Body of pancreas (tissue), 4 donors: Measurements from ENCODE around the gene ABHD16A. TPM values are rescaled to one million over a fixed set of nuclear protein-coding genes. Genes with fewer than 3 reads are reported as not detected.

Experiments used
- ATAC-seq: fragments of 150-250 bp; one replicate; pipeline ENCODE4 v1.9.1; 2016
- DNase-seq, 4 donors: peaks; one replicate each; pipeline ENCODE4 v3.0.0-alpha.2; 2019
- H3K27ac ChIP-seq, 4 donors: fragments of 200-600 bp; sonication (generic); 1 replicate in 3 of 4; 2 replicates in 1 of 4; pipeline versions ENCODE4 v1.5.1 to v1.6.1; 2016 to 2019; ENCODE audit warnings: mild to moderate bottlenecking in 1 of 4, mixed read lengths in 1 of 4, moderate library complexity in 1 of 4
- H3K27me3 ChIP-seq, 2 donors: fragments of 200-600 bp; sonication (generic); one replicate each; pipeline ENCODE4 v1.6.0; 2016; ENCODE audit warnings: mild to moderate bottlenecking in 1 of 2
- H3K36me3 ChIP-seq, 2 donors: fragments of 200-600 bp; sonication (generic); replicated peaks in 1 of 2; 2 replicates each; pipeline ENCODE4 v1.5.1; 2016; ENCODE audit warnings: low read depth in 2 of 2; ENCODE audit not compliant: insufficient read depth in 1 of 2
- H3K4me1 ChIP-seq: fragments of 200-600 bp; sonication (generic); one replicate; pipeline ENCODE4 v1.6.0; 2016
- H3K4me3 ChIP-seq, 2 donors: fragments of 200-600 bp; sonication (generic); 1 replicate in 1 of 2; 2 replicates in 1 of 2; pipeline ENCODE4 v1.5.1; 2016 to 2019
- H3K9me3 ChIP-seq, 3 donors: fragments of 200-600 bp; sonication (generic); 1 replicate in 2 of 3; 2 replicates in 1 of 3; pipeline ENCODE4 v1.5.1; 2016
- POLR2A ChIP-seq, 3 donors: fragments of 450-650 bp; IDR thresholded peaks; one replicate each; pipeline ENCODE4 v1.6.1; 2016; ENCODE audit warnings: antibody characterized with exemption in 3 of 3, mild to moderate bottlenecking in 2 of 3
- WGBS, 2 donors: methylation state at CpG; one replicate each; pipeline ENCODE4 v1.1.5; 2017; 5-methylcytosine and 5-hydroxymethylcytosine counted together
- intact Hi-C: fragments of 100-400 bp; cut with DNase I; formaldehyde crosslinking; loops from one replicate; pipeline ENCODE4 v1.15.1; 2023
- total RNA-seq, 2 donors: library from RNA; depleted of rRNA; stranded (reverse); fragments of >200 nt; gene quantifications; one replicate each; pipeline ENCODE4 v1.1.0, GENCODE V29; 2016
- TF ChIP-seq, protein P1 (sequence below), 7 experiments: fragments of 450-650 bp in 4 of 7; fragments of 200-600 bp in 3 of 7; sonication (generic) in 3 of 7; IDR thresholded peaks; one replicate each; pipeline ENCODE4 v1.5.1; 2016 to 2019; ENCODE audit warnings: antibody characterized with exemption in 7 of 7

The ABHD16A gene
- total RNA-seq, 2 donors from 2014 or later: 24.7 to 38.1 TPM

DNA sequence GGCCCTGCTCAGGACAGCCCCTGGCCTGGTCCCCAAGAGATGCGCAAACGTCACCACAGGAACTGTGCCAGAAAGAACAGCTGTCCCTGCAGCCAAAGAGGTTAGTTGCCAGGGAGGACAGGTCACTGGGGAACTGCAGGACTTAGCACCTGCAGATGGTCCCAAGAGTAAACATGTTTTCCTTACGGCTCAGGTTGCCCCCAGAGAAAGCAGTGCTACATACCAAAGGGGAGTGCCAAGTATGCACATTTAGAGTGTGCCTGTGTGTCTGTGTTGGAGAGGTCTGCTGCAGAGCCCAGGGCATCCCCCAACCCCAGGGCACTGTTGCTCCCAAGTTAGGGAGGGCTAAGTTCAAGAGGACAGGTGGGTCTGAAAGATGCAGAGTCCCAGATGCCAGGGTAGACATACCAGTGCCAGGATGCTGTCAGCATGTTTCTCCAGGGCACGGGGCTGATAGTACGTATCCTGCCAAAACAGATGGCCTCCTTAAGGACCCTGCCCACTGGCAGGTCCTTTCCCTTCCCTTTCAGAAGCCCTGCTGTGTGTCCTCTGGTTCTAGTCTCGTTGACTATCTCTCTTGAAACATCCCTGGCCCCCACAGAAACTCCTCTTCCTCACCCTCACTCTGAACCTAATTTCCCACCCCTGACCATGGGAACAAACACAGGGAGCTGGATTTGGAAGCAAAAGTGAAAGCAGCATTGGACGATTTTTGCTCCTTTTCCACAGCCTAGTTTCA lies 1.3 kb downstream of the ABHD16A start:
- peak in 3 of 4 donors; percentile 39 to 46 (median 44) for DNase-seq
- TF ChIP-seq POLR2A (IDR thresholded peaks at IDR 0.05): no peak
- TF ChIP-seq, protein P1, sequence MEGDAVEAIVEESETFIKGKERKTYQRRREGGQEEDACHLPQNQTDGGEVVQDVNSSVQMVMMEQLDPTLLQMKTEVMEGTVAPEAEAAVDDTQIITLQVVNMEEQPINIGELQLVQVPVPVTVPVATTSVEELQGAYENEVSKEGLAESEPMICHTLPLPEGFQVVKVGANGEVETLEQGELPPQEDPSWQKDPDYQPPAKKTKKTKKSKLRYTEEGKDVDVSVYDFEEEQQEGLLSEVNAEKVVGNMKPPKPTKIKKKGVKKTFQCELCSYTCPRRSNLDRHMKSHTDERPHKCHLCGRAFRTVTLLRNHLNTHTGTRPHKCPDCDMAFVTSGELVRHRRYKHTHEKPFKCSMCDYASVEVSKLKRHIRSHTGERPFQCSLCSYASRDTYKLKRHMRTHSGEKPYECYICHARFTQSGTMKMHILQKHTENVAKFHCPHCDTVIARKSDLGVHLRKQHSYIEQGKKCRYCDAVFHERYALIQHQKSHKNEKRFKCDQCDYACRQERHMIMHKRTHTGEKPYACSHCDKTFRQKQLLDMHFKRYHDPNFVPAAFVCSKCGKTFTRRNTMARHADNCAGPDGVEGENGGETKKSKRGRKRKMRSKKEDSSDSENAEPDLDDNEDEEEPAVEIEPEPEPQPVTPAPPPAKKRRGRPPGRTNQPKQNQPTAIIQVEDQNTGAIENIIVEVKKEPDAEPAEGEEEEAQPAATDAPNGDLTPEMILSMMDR (IDR thresholded peaks at IDR 0.05): no peak
- no peaks in the 10 kb centered on the region for H3K9me3 ChIP-seq
- H3K4me1 ChIP-seq: peaks cover 23% of the 10 kb centered on the region
- H3K4me3 ChIP-seq: peak overlapping the region in 1 of 2 donors; percentile 40
- no peaks in the 10 kb centered on the region for H3K27me3 ChIP-seq
- ATAC-seq: no peak
- peaks cover 0 to under 1% of the 10 kb centered on the region in 2 donors for H3K36me3 ChIP-seq
- WGBS, 2 donors: 14 to 24% methylated on average over 4 to 7 of the region's 7 CpGs
- intact Hi-C loops: no loop called here
- H3K27ac ChIP-seq: peak overlapping the region in 3 of 4 donors; percentile 90 to 97 (median 95)

DNA sequence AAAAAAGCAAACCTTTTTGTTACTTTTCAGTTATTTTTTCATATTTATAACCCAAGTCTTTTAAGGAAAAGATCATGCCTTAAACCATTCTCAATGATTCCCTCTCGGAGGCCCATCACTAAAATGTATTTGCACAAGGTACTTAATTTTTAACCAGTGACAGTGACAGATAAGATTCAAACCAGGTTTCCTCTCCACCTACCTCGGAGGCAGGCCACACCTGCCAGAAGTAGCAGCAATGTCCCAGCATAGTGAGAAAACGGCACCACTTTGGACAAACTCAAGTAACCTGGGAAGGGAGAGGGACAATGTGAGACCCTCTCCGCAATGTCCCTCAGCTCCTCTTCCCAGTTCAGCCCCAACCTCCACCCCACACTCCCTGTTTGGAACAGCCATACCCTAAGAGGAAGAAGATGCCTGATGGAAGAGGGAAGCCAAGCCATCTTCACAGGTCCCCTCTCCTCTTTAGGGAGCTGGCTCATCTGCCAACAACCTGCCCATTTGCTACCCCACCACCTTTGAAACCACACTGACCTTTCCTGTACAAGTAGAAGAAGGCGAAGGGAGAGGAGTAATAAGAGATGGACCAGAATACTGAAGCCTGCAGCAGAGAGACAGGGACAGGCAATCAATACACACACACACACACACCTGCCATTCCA lies 2.3 kb downstream of the ABHD16A start:
- Histone ChIP-seq H3K4me1 (peaks cover 23% of the 10 kb centered on the region), H3K9me3 (no peaks in the 10 kb centered on the region), H3K27ac (no peak overlapping the region), H3K27me3 (no peaks in the 10 kb centered on the region), H3K4me3 (no peak overlapping the region), H3K36me3 (peaks cover 0 to 2% of the 10 kb centered on the region in 2 donors)
- intact Hi-C loops: no loop called here
- ATAC-seq (no peak), DNase-seq (no peak)
- TF ChIP-seq POLR2A (IDR thresholded peaks at IDR 0.05): no peak
- TF ChIP-seq, protein P1 (IDR thresholded peaks at IDR 0.05): no peak
- WGBS, 2 donors: 47% methylated on average over 5 of the region's 5 CpGs

DNA sequence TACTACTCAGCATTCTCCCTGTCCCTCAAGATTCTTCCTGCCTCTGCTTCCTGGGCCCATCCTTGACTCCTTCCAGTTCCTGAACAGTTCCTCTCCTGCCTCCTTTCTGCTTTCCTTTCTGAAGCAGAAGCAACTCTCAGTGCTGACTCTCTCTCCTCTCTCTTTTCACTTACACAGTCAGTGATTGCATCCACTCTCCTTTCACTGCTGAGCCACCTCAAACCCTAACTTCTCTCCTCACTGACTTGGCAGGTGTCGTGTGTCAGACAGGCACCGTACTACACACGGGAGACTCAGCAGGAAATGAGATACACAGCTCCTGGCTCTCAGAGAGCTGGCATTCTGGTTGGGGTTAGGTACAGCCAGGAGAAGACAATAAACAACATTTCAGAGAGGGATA lies 5.6 kb downstream of the ABHD16A start:
- Histone ChIP-seq H3K27ac (no peak overlapping the region), H3K4me3 (no peak overlapping the region), H3K4me1 (peaks cover 17% of the 10 kb centered on the region), H3K27me3 (no peaks in the 10 kb centered on the region), H3K9me3 (no peaks in the 10 kb centered on the region), H3K36me3 (peaks cover 0 to 2% of the 10 kb centered on the region in 2 donors)
- TF ChIP-seq, protein P1 (IDR thresholded peaks at IDR 0.05): no peak
- no peak for TF ChIP-seq POLR2A (IDR thresholded peaks at IDR 0.05)
- WGBS, 2 donors: 50 to 61% methylated on average over 3 of the region's 3 CpGs
- ATAC-seq: no peak
- no peak for DNase-seq
- intact Hi-C loops: no loop called here

DNA sequence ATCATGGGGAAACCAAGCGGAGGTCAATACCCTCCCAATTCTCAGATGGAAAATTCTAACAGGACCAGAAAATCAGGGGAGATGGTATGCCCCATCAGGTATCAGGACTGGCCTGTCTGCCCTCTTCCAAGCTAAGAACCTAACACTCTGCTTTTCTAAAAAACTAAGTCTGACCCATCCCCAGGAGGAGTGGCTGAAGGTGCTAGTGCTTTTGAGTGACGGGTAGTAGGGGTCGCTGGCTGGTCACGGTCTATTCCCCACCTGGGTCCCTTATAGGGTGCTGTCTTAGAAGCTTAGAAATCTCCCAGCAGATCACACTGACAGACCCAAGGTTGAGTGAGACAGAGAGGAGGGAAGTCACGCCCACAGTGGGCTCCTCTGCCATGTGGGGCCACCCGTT lies 9.6 kb downstream of the ABHD16A start:
- Histone ChIP-seq H3K27me3 (no peaks in the 10 kb centered on the region), H3K4me3 (no peak overlapping the region), H3K4me1 (no peaks in the 10 kb centered on the region), H3K36me3 (peaks cover 0 to 10% of the 10 kb centered on the region in 2 donors), H3K9me3 (no peaks in the 10 kb centered on the region), H3K27ac (no peak overlapping the region)
- WGBS, 2 donors: 90 to 91% methylated on average over 6 of the region's 6 CpGs
- DNase-seq (no peak), ATAC-seq (no peak)
- intact Hi-C loops: no loop called here
- TF ChIP-seq, protein P1 (IDR thresholded peaks at IDR 0.05): no peak
- no peak for TF ChIP-seq POLR2A (IDR thresholded peaks at IDR 0.05)
